Activated T-helper 2 cell treated with anti-CD3 and anti-CD28 coated beads, Interferon-gamma antibody, Interleukin-2, Interleukin-4, amounts not matched to agents 10 μg/mL and 5 μg/mL and 100 μg/mL, durations not matched to agents 14 hours and 24 hours and 36 hours (primary cell): ENCODE measurements around the gene OXTR. TPM values are rescaled to one million over a fixed set of nuclear protein-coding genes. Genes with fewer than 3 reads are reported as not detected.
A peak's percentile ranks its signal among the peaks of the same experiment; 100 is the strongest.

ENCODE experiments used
- DNase-seq: peaks from one replicate; pipeline ENCODE4 v3.0.0; 2021; ENCODE audit warnings: low spot score
- H3K27ac Mint-ChIP-seq: one replicate; pipeline ENCODE4 v1.8.0; 2021; ENCODE audit warnings: mixed read lengths
- H3K27me3 Mint-ChIP-seq: one replicate; pipeline ENCODE4 v1.8.0; 2021; ENCODE audit warnings: low read depth, mixed read lengths
- H3K36me3 Mint-ChIP-seq: one replicate; pipeline ENCODE4 v1.8.0; 2021; ENCODE audit warnings: low read depth, mixed read lengths
- H3K4me1 Mint-ChIP-seq: one replicate; pipeline ENCODE4 v1.8.0; 2021; ENCODE audit warnings: low read depth, mixed read lengths
- H3K4me3 Mint-ChIP-seq: one replicate; pipeline ENCODE4 v1.8.0; 2021; ENCODE audit warnings: low read depth, mild to moderate bottlenecking, moderate library complexity, mixed read lengths
- H3K9me3 Mint-ChIP-seq: one replicate; pipeline ENCODE4 v1.8.0; 2021; ENCODE audit warnings: mixed read lengths
- intact Hi-C: fragments of 100-400 bp; cut with micrococcal nuclease; formaldehyde crosslinking; loops from one replicate; pipeline ENCODE4 v1.15.1; 2023
- total RNA-seq: library from RNA; stranded (reverse); gene quantifications from 2 replicates; pipeline ENCODE4 v1.2.3, GENCODE V29; 2022

OXTR gene
- 0.90 and 1.5 TPM in 2 replicates for total RNA-seq

- intact Hi-C loops, result no loop called here
- peak within 1 kb of the TSS; percentile 37 for H3K4me3 Mint-ChIP-seq
- H3K27ac Mint-ChIP-seq, result no peak within 1 kb of the TSS
- no peaks in the 10 kb centered on the region for H3K9me3 Mint-ChIP-seq
- no peaks in the 10 kb centered on the region for H3K36me3 Mint-ChIP-seq
- peaks cover 12% of the 10 kb centered on the region for H3K4me1 Mint-ChIP-seq
- H3K27me3 Mint-ChIP-seq, result peaks cover 45% of the 10 kb centered on the region
- peak; percentile 55 for DNase-seq
Observed at GRCh38 chr3:8769088-8769822, at the start of gene OXTR. TSS of gene OXTR (minus strand) at chr3:8769613. CDS start at chr3:8768187, 1,426 bp downstream.

GRCh38 chr3:8817486-8817885, 48.1 kb upstream of the OXTR start:
- H3K4me1 Mint-ChIP-seq, result no peaks in the 10 kb centered on the region
- H3K27ac Mint-ChIP-seq, result no peak overlapping the region
- H3K36me3 Mint-ChIP-seq, result no peaks in the 10 kb centered on the region
- no peak for DNase-seq
- intact Hi-C loops, result no loop called here
- peaks cover 27% of the 10 kb centered on the region for H3K9me3 Mint-ChIP-seq
- H3K4me3 Mint-ChIP-seq, result no peak overlapping the region
- no peaks in the 10 kb centered on the region for H3K27me3 Mint-ChIP-seq

DNA sequence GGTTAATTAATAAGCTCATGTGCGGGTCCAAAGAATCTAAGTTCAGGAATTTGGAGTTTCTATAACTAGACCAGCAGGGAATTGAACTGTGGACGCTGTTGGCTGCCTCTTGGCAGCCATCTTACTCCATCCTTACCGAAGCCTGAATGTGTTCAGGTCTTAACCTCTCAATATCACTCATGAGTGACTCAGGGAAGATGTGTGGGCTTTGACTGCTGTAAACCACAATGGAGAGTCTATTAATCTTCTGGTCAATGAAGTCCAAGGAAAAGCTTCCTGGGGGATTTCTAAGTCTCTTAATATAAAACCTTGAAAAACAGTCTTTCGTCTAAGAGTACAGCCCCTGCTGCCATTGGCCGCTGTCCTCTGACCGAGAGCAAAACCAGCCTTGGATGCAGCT, 46.7 kb upstream of the OXTR start:
- intact Hi-C loops, result no loop called here
- H3K4me1 Mint-ChIP-seq, result no peaks in the 10 kb centered on the region
- no peak overlapping the region for H3K27ac Mint-ChIP-seq
- peaks cover 21% of the 10 kb centered on the region for H3K9me3 Mint-ChIP-seq
- no peaks in the 10 kb centered on the region for H3K27me3 Mint-ChIP-seq
- no peak for DNase-seq
- H3K36me3 Mint-ChIP-seq, result no peaks in the 10 kb centered on the region
- H3K4me3 Mint-ChIP-seq, result no peak overlapping the region

DNA sequence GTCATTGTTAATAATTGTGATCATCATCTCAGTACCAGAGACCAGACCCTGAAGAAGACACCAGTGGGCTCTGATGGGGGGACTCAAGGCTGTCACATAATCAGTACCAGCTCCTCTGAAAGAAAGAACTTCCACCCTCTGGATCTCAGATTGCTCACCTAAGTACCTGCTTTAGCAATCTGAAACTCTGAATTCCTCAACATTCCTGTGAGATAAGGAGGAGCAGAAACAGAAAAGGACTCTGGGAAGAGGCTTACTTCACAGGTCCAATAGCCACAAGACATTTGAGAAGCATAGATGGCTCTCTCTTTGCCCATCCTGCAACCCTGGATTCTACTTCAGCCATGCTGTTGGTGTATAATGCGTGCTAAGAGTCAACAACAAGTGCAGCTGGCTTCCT, 44.0 kb upstream of the OXTR start:
- Mint-ChIP-seq H3K27ac (no peak overlapping the region), H3K4me1 (no peaks in the 10 kb centered on the region), H3K27me3 (no peaks in the 10 kb centered on the region), H3K4me3 (no peak overlapping the region), H3K36me3 (no peaks in the 10 kb centered on the region), H3K9me3 (peaks cover 5% of the 10 kb centered on the region)
- DNase-seq, result no peak
- intact Hi-C loops, result no loop called here

- Mint-ChIP-seq H3K9me3 (no peaks in the 10 kb centered on the region), H3K27ac (no peak overlapping the region), H3K4me1 (no peaks in the 10 kb centered on the region), H3K36me3 (no peaks in the 10 kb centered on the region), H3K27me3 (no peaks in the 10 kb centered on the region), H3K4me3 (no peak overlapping the region)
- no peak for DNase-seq
- intact Hi-C loops, result no loop called here
Observed at GRCh38 chr3:8810561-8810960, 41.1 kb upstream of the OXTR start.

DNA sequence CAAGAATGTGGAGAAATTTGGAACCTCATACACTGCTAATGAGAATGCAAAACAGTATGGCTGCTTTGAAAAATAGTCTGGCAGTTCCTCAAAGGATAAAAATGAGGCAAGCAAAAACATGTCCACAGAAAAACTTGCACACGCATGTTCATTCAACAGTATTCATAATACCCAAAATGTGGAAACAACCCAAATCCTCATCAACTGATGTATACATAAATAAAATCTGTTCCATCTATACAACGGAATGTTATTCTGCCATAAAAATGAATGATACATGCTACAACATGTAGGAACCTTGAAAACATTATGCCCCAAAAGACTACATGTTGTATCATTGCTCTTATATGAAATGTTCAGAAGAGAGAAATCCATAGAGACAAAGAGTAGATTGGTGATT, 36.4 kb upstream of the OXTR start:
- Mint-ChIP-seq H3K27ac (no peak overlapping the region), H3K4me3 (no peak overlapping the region), H3K4me1 (no peaks in the 10 kb centered on the region), H3K36me3 (no peaks in the 10 kb centered on the region), H3K9me3 (no peaks in the 10 kb centered on the region), H3K27me3 (no peaks in the 10 kb centered on the region)
- DNase-seq, result no peak
- intact Hi-C loops, result no loop called here

DNA sequence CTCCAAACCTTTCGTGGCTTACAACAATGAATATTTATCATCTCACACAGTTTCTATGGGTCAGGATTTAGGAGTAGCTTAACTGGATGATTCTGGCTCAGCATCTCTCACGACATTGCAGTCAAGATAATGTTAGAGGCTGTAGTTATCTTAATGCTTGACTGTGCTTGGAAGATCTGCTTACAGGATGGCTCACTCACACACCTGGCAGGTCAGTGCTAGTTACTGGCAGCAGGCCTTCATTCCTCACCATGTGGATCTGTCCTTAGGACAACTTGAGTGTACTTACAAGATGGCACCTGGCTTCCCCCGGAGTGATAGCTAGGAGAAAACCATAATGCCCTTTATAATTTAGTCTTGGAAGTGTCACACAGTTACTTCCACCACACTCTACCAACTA, 32.8 kb upstream of the OXTR start:
- H3K4me1 Mint-ChIP-seq, result no peaks in the 10 kb centered on the region
- no peaks in the 10 kb centered on the region for H3K36me3 Mint-ChIP-seq
- no peaks in the 10 kb centered on the region for H3K9me3 Mint-ChIP-seq
- H3K27ac Mint-ChIP-seq, result no peak overlapping the region
- intact Hi-C loops, result no loop called here
- peaks cover 2% of the 10 kb centered on the region for H3K27me3 Mint-ChIP-seq
- DNase-seq, result no peak
- no peak overlapping the region for H3K4me3 Mint-ChIP-seq

GRCh38 chr3:8800016-8800415, 30.6 kb upstream of the OXTR start:
- Mint-ChIP-seq H3K27ac (no peak overlapping the region), H3K9me3 (no peaks in the 10 kb centered on the region), H3K27me3 (peaks cover 2% of the 10 kb centered on the region), H3K36me3 (no peaks in the 10 kb centered on the region), H3K4me1 (no peaks in the 10 kb centered on the region), H3K4me3 (no peak overlapping the region)
- DNase-seq, result no peak
- intact Hi-C loops, result no loop called here

DNA sequence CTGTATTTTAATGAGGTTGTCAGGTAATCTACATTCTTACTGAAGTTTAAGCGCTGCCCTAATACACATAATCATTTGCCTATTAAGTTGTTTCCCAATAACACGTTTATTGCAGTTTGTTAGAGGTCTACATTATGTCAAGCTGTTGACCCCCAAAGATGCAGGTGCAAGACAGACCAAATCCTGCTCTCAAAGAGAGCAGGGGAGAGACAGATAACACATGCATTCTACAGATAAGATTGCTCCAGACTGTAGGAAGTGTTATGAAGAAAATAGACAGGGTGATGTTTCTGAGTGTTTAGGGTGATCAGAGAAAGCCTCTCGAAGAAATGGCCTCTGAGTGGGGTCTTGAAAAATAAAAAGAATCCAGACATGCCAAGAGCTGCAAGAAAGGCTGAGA, 24.8 kb upstream of the OXTR start:
- no peak for DNase-seq
- Mint-ChIP-seq H3K9me3 (peaks cover 6% of the 10 kb centered on the region), H3K27me3 (no peaks in the 10 kb centered on the region), H3K4me3 (no peak overlapping the region), H3K36me3 (no peaks in the 10 kb centered on the region), H3K4me1 (no peaks in the 10 kb centered on the region), H3K27ac (no peak overlapping the region)
- intact Hi-C loops, result no loop called here

GRCh38 chr3:8793242-8793641, 23.8 kb upstream of the OXTR start:
- no peak overlapping the region for H3K4me3 Mint-ChIP-seq
- intact Hi-C loops, result no loop called here
- no peaks in the 10 kb centered on the region for H3K4me1 Mint-ChIP-seq
- H3K27me3 Mint-ChIP-seq, result no peaks in the 10 kb centered on the region
- no peak for DNase-seq
- no peak overlapping the region for H3K27ac Mint-ChIP-seq
- no peaks in the 10 kb centered on the region for H3K36me3 Mint-ChIP-seq
- H3K9me3 Mint-ChIP-seq, result peaks cover 9% of the 10 kb centered on the region

GRCh38 chr3:8790529-8790928, 21.1 kb upstream of the OXTR start:
- peaks cover 9% of the 10 kb centered on the region for H3K9me3 Mint-ChIP-seq
- H3K4me3 Mint-ChIP-seq, result no peak overlapping the region
- no peak for DNase-seq
- no peaks in the 10 kb centered on the region for H3K36me3 Mint-ChIP-seq
- H3K4me1 Mint-ChIP-seq, result no peaks in the 10 kb centered on the region
- no peak overlapping the region for H3K27ac Mint-ChIP-seq
- intact Hi-C loops, result no loop called here
- H3K27me3 Mint-ChIP-seq, result no peaks in the 10 kb centered on the region

GRCh38 chr3:8784676-8785435, 15.4 kb upstream of the OXTR start:
- Mint-ChIP-seq H3K9me3 (peaks cover 9% of the 10 kb centered on the region), H3K4me3 (no peak overlapping the region), H3K27me3 (no peaks in the 10 kb centered on the region), H3K4me1 (no peaks in the 10 kb centered on the region), H3K36me3 (no peaks in the 10 kb centered on the region), H3K27ac (no peak overlapping the region)
- no peak for DNase-seq
- intact Hi-C loops, result no loop called here

DNA sequence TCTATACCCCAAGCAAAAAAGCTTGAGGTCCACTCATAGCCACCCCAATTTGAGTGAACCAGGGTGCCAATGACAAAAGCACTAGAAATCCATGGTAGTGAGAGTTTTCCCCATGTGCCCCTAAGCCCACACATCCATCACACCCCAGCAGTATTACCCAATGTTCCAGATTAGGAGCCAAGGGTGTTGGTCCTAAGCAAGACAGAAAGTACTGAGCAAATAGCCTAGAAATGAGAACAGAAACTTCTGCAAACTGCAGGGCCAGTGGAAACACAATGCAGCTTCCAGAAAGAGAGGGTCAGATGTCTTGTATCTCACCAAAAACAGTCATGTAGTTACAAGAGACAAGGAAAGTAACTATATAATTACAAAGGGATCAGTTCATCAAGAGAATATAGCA, 10.9 kb upstream of the OXTR start:
- Mint-ChIP-seq H3K4me1 (no peaks in the 10 kb centered on the region), H3K27ac (no peak overlapping the region), H3K4me3 (no peak overlapping the region), H3K9me3 (no peaks in the 10 kb centered on the region), H3K36me3 (no peaks in the 10 kb centered on the region), H3K27me3 (peaks cover 2% of the 10 kb centered on the region)
- intact Hi-C loops, result no loop called here
- DNase-seq, result no peak
